ENCODE data around the gene PHLDB3. TPM values are rescaled to one million over a fixed set of nuclear protein-coding genes. Genes with fewer than 3 reads are reported as not detected.
A peak's percentile ranks its signal among the peaks of the same experiment; 100 is the strongest.

Gene PHLDB3
- polyA plus RNA-seq, 1 of the 3 experiments (the other 2 are of a cell fraction): 15.6 TPM

DNA sequence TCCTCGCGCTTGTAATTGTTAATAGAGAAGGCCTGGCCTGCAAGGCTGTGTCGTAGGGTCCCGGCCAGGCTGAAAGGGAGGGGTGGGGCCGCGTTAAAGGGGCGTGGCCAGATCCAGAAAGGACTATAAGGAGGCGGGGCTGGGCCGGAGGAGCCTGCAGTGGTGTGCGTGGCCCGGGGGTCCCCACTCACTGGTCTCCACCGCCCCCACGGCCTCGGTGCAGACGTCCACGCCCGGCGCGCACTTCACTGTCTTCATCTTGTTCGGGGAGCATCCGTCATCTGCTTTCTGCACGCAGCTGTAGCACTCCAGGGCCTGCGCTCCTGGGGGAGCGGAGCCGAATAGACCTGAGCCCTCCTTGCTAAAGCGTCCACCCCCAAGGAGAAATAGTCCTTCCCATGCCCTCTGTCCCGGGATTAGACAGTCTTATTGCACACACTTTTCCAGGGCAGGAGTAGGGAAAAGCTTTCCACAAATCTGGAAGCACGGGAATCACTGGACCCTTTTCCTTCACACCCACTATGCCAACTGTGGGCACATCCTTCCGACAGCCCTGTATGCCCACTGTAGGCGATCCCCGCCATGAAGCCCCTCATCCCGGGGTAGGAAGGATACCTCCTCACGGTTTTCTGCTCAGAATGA lies 40.3 kb downstream of the PHLDB3 start:
- POLR2A ChIA-PET: interaction anchor here (1.3 to 1.4 kb wide), 2 partner anchors 10 to 64 kb away, joined by 3 to 5 read pairs; no protein-coding TSS in a partner anchor
- TF ChIP-seq ELF1 (IDR thresholded peaks at IDR 0.05) (no peak), FOSL2 (IDR thresholded peaks at IDR 0.05; ENCODE audit: borderline replicate concordance, low read depth) (no peak), CHD2 (IDR thresholded peaks at IDR 0.05; ENCODE audit: low read length, partially characterized antibody) (no peak), POLR2AphosphoS5 (IDR thresholded peaks at IDR 0.05; ENCODE audit: low read depth, low read length) (no peak), EP300 (IDR thresholded peaks at IDR 0.05; ENCODE audit: borderline replicate concordance in 1 of 2, low read depth in 1 of 2, low read length in 1 of 2) (no peak), SMC3 (IDR thresholded peaks at IDR 0.05; ENCODE audit: low read depth, low read length) (no peak), EZH2phosphoT487 (IDR thresholded peaks at IDR 0.05; ENCODE audit: borderline replicate concordance, low read depth) (no peak), MXI1 (IDR thresholded peaks at IDR 0.05; ENCODE audit: low read depth, low read length) (no peak), RAD21 (IDR thresholded peaks at IDR 0.05; ENCODE audit: low read length) (no peak), NFIC (IDR thresholded peaks at IDR 0.05; ENCODE audit: borderline replicate concordance) (no peak), RCOR1 (IDR thresholded peaks at IDR 0.05; ENCODE audit: low read length) (no peak), SIN3A (IDR thresholded peaks at IDR 0.05; ENCODE audit: borderline replicate concordance, low read depth, low read length) (no peak)
- TF ChIP-seq, protein P1, sequence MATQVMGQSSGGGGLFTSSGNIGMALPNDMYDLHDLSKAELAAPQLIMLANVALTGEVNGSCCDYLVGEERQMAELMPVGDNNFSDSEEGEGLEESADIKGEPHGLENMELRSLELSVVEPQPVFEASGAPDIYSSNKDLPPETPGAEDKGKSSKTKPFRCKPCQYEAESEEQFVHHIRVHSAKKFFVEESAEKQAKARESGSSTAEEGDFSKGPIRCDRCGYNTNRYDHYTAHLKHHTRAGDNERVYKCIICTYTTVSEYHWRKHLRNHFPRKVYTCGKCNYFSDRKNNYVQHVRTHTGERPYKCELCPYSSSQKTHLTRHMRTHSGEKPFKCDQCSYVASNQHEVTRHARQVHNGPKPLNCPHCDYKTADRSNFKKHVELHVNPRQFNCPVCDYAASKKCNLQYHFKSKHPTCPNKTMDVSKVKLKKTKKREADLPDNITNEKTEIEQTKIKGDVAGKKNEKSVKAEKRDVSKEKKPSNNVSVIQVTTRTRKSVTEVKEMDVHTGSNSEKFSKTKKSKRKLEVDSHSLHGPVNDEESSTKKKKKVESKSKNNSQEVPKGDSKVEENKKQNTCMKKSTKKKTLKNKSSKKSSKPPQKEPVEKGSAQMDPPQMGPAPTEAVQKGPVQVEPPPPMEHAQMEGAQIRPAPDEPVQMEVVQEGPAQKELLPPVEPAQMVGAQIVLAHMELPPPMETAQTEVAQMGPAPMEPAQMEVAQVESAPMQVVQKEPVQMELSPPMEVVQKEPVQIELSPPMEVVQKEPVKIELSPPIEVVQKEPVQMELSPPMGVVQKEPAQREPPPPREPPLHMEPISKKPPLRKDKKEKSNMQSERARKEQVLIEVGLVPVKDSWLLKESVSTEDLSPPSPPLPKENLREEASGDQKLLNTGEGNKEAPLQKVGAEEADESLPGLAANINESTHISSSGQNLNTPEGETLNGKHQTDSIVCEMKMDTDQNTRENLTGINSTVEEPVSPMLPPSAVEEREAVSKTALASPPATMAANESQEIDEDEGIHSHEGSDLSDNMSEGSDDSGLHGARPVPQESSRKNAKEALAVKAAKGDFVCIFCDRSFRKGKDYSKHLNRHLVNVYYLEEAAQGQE (IDR thresholded peaks at IDR 0.05; ENCODE audit: low read depth, low read length): no peak

More for the DNA sequence above, 40.3 kb downstream of the PHLDB3 start:
- peak overlapping the region; percentile 97 for H2AFZ ChIP-seq (ENCODE audit: low read depth)
- peaks cover 0 to 10% of the 10 kb centered on the region in 2 experiments; a peak in 1 of 4 replicates for H3K4me1 ChIP-seq (ENCODE audit: control insufficient read depth in 1 of 2, insufficient read depth in 2 of 2, low read depth in 1 of 2, low read length in 1 of 2)
- CTCF ChIA-PET: interaction anchor here (0.7 to 3.0 kb wide), 4 partner anchors 10 to 71 kb away, joined by 3 to 16 read pairs (median 8); no protein-coding TSS in a partner anchor
- peak; percentile 87 for DNase-seq
- no peaks in the 10 kb centered on the region for H3K9me2 ChIP-seq
- H3K4me2 ChIP-seq: peak overlapping the region; percentile 90
- H3K9me3 ChIP-seq: no peaks in the 10 kb centered on the region
- peak overlapping the region; percentile 61 to 67; a peak in 3 of 4 replicates for H3K27ac ChIP-seq (ENCODE audit: low read depth in 2 of 2, low read length in 1 of 2)
- peak overlapping the region; percentile 65 to 88 for H3K4me3 ChIP-seq (ENCODE audit: low read depth in 2 of 2, low read length in 1 of 2)
- H3K36me3 ChIP-seq (replicated peaks in 1 of 2; ENCODE audit: control insufficient read depth in 1 of 2, insufficient read depth in 2 of 2, low read length in 1 of 2): no peaks in the 10 kb centered on the region
- no peaks in the 10 kb centered on the region for H3K27me3 ChIP-seq (ENCODE audit: insufficient read depth)
- no peaks in the 10 kb centered on the region for H4K20me1 ChIP-seq (ENCODE audit: insufficient read depth)
- peak overlapping the region; percentile 21 for H3K9ac ChIP-seq
- no peaks in the 10 kb centered on the region for H3K79me2 ChIP-seq (ENCODE audit: insufficient read depth)
- peaks cover 8% of the 10 kb centered on the region for H3F3A ChIP-seq (replicated peaks; ENCODE audit: insufficient read depth)
- WGBS (ENCODE audit: low lambda C conversion rate): 18% methylated on average over 28 of the region's 33 CpGs

Measured in SK-N-SH (cell line).